K562 (cell line): ENCODE measurements around the gene RIMS3. TPM values are rescaled to one million over a fixed set of nuclear protein-coding genes. Genes with fewer than 3 reads are reported as not detected.

ENCODE experiments used
- ADNP ChIP-seq: fragments of 200-800 bp; sonication (Bioruptor generic); IDR thresholded peaks from 2 replicates; pipeline ENCODE4 v1.6.1; 2016; ENCODE audit warnings: missing genetic modification characterization, missing compliant biosample characterization
- TEAD4 ChIP-seq, 2 experiments: sonication (generic) in 1 of 2; formaldehyde crosslinking in 1 of 2; IDR thresholded peaks; 2 replicates each; pipeline versions ENCODE4 v1.6.1 to v1.8.0; 2012 to 2022; ENCODE audit warnings: borderline replicate concordance in 1 of 2, inconsistent platforms in 1 of 2, low read length in 1 of 2, mild to moderate bottlenecking in 1 of 2, missing genetic modification reagents in 1 of 2
- ZNF408 ChIP-seq: fragments of 250-450 bp; sonication (Bioruptor Pico); IDR thresholded peaks from 2 replicates; pipeline ENCODE4 v1.4.0; 2020; ENCODE audit warnings: low read depth, mild to moderate bottlenecking, moderate library complexity
- ZNF644 ChIP-seq: fragments of 200-800 bp; sonication (Bioruptor generic); IDR thresholded peaks from 2 replicates; pipeline ENCODE4 v1.6.1; 2016; ENCODE audit warnings: low read depth, missing genetic modification characterization, missing compliant biosample characterization
- polyA plus RNA-seq, 8 experiments: library from polyadenylated mRNA; depleted of rRNA in 4 of 8; stranded (reverse) in 5 of 8; unstranded in 3 of 8; fragments of >200 nt; fragmentation: Nextera tagmentation in 2 of 8; fragmentation: Illumina TruSeq in 1 of 8; extraction: Ambion mirVana in 2 of 8; extraction: Trizol in 1 of 8; gene quantifications; 2 replicates each; pipeline versions ENCODE4 v1.2.1 to v1.2.3, GENCODE V29; 2011 to 2014; ENCODE audit warnings: inconsistent platforms in 1 of 8, missing spikeins in 1 of 8
- total RNA-seq, 7 experiments: library from RNA; depleted of rRNA in 6 of 7; stranded (reverse); fragments of >200 nt in 6 of 7; fragmentation: Illumina TruSeq in 2 of 7; extraction: Trizol in 2 of 7; gene quantifications; 2 replicates each; pipeline versions ENCODE4 v1.2.1 to v1.2.3, GENCODE V29; 2011 to 2021; ENCODE audit warnings: low replicate concordance in 1 of 7
- TF ChIP-seq, protein P1 (sequence below): fragments of 450-650 bp; IDR thresholded peaks from 2 replicates; pipeline ENCODE4 v1.6.1; 2016
- TF ChIP-seq, protein P2 (sequence below): fragments of 250-450 bp; sonication (Bioruptor Pico); IDR thresholded peaks from 2 replicates; pipeline ENCODE4 v1.4.0; 2020; ENCODE audit warnings: mild to moderate bottlenecking, moderate library complexity
- TF ChIP-seq, protein P3 (sequence below): fragments of 250-450 bp; sonication (Bioruptor Pico); IDR thresholded peaks from 2 replicates; pipeline ENCODE4 v1.4.0; 2020; ENCODE audit warnings: borderline replicate concordance
- TF ChIP-seq, protein P4 (sequence below), 2 experiments: fragments of 150-350 bp in 1 of 2; IDR thresholded peaks; 2 replicates each; pipeline ENCODE4 v1.6.1; 2012 to 2016; ENCODE audit warnings: low read depth in 2 of 2, low read length in 2 of 2, mild to moderate bottlenecking in 1 of 2, moderate library complexity in 1 of 2
- TF ChIP-seq, protein P5 (sequence below): sonication (generic); IDR thresholded peaks from 2 replicates; pipeline ENCODE4 v1.6.1; 2016
- TF ChIP-seq, protein P6 (sequence below): fragments of 450-650 bp; IDR thresholded peaks from 2 replicates; pipeline ENCODE4 v1.6.1; 2018; ENCODE audit not compliant: partially characterized antibody

RIMS3 gene
- total and polyA plus RNA-seq, 9 of the 15 experiments (the other 6 are each of a cell fraction or from before 2014, with no cell fraction given) = 0.06 to 1.2 (median 0.59) TPM

DNA sequence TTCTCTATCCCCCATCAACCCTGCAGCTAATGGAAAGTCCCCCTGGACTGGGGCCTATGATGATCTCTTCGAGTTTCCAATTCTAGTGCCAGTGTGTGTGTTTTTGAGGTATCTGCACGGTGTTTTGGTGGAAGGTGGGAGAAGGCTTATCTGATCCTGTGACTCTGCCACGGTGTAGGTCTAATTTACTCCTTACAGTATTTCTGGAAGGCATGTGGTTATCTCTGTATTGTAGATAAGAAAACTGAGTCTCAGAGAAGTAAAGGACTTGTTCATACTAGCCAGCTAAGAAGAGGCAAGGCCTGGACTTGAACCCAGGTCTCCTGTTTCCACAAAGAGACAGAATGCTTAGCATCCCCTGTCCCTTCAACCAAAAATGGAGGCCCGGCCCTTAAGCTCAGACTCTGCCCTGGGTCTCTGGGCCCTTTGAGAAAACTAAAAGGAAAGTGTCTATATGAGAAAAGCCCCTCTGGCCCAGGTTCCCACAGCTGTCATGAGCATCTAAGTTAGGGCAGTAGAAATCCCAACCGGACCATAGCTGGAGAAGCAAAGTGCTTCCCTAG is 20.3 kb downstream of the RIMS3 start (continued):
- TF ChIP-seq, protein P1, sequence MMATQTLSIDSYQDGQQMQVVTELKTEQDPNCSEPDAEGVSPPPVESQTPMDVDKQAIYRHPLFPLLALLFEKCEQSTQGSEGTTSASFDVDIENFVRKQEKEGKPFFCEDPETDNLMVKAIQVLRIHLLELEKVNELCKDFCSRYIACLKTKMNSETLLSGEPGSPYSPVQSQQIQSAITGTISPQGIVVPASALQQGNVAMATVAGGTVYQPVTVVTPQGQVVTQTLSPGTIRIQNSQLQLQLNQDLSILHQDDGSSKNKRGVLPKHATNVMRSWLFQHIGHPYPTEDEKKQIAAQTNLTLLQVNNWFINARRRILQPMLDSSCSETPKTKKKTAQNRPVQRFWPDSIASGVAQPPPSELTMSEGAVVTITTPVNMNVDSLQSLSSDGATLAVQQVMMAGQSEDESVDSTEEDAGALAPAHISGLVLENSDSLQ = no peak
- peak; percentile 91 for TF ChIP-seq ADNP (tag)
- TF ChIP-seq, protein P2, sequence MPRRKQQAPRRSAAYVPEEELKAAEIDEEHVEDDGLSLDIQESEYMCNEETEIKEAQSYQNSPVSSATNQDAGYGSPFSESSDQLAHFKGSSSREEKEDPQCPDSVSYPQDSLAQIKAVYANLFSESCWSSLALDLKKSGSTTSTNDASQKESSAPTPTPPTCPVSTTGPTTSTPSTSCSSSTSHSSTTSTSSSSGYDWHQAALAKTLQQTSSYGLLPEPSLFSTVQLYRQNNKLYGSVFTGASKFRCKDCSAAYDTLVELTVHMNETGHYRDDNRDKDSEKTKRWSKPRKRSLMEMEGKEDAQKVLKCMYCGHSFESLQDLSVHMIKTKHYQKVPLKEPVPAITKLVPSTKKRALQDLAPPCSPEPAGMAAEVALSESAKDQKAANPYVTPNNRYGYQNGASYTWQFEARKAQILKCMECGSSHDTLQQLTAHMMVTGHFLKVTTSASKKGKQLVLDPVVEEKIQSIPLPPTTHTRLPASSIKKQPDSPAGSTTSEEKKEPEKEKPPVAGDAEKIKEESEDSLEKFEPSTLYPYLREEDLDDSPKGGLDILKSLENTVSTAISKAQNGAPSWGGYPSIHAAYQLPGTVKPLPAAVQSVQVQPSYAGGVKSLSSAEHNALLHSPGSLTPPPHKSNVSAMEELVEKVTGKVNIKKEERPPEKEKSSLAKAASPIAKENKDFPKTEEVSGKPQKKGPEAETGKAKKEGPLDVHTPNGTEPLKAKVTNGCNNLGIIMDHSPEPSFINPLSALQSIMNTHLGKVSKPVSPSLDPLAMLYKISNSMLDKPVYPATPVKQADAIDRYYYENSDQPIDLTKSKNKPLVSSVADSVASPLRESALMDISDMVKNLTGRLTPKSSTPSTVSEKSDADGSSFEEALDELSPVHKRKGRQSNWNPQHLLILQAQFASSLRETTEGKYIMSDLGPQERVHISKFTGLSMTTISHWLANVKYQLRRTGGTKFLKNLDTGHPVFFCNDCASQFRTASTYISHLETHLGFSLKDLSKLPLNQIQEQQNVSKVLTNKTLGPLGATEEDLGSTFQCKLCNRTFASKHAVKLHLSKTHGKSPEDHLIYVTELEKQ (CRISPR knock-in tag) = no peak
- peak; percentile 59; the same call in 1 of the 2 replicates for TF ChIP-seq TEAD4 (IDR thresholded peaks at IDR 0.05; ENCODE audit: low read length)
- TF ChIP-seq TEAD4 (CRISPR knock-in tag; IDR thresholded peaks at IDR 0.05; ENCODE audit: borderline replicate concordance) = no peak
- TF ChIP-seq, protein P3, sequence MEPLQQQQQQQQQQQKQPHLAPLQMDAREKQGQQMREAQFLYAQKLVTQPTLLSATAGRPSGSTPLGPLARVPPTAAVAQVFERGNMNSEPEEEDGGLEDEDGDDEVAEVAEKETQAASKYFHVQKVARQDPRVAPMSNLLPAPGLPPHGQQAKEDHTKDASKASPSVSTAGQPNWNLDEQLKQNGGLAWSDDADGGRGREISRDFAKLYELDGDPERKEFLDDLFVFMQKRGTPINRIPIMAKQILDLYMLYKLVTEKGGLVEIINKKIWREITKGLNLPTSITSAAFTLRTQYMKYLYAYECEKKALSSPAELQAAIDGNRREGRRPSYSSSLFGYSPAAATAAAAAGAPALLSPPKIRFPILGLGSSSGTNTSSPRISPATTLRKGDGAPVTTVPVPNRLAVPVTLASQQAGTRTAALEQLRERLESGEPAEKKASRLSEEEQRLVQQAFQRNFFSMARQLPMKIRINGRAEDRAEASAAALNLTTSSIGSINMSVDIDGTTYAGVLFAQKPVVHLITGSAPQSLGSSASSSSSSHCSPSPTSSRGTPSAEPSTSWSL (CRISPR knock-in tag) = no peak
- no peak for TF ChIP-seq ZNF408 (CRISPR knock-in tag)
- TF ChIP-seq, protein P4, sequence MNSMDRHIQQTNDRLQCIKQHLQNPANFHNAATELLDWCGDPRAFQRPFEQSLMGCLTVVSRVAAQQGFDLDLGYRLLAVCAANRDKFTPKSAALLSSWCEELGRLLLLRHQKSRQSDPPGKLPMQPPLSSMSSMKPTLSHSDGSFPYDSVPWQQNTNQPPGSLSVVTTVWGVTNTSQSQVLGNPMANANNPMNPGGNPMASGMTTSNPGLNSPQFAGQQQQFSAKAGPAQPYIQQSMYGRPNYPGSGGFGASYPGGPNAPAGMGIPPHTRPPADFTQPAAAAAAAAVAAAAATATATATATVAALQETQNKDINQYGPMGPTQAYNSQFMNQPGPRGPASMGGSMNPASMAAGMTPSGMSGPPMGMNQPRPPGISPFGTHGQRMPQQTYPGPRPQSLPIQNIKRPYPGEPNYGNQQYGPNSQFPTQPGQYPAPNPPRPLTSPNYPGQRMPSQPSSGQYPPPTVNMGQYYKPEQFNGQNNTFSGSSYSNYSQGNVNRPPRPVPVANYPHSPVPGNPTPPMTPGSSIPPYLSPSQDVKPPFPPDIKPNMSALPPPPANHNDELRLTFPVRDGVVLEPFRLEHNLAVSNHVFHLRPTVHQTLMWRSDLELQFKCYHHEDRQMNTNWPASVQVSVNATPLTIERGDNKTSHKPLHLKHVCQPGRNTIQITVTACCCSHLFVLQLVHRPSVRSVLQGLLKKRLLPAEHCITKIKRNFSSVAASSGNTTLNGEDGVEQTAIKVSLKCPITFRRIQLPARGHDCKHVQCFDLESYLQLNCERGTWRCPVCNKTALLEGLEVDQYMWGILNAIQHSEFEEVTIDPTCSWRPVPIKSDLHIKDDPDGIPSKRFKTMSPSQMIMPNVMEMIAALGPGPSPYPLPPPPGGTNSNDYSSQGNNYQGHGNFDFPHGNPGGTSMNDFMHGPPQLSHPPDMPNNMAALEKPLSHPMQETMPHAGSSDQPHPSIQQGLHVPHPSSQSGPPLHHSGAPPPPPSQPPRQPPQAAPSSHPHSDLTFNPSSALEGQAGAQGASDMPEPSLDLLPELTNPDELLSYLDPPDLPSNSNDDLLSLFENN (IDR thresholded peaks at IDR 0.05; ENCODE audit: low read depth in 2 of 2, low read length in 2 of 2) = no peak
- TF ChIP-seq ZNF644 (tag) = no peak
- TF ChIP-seq, protein P5, sequence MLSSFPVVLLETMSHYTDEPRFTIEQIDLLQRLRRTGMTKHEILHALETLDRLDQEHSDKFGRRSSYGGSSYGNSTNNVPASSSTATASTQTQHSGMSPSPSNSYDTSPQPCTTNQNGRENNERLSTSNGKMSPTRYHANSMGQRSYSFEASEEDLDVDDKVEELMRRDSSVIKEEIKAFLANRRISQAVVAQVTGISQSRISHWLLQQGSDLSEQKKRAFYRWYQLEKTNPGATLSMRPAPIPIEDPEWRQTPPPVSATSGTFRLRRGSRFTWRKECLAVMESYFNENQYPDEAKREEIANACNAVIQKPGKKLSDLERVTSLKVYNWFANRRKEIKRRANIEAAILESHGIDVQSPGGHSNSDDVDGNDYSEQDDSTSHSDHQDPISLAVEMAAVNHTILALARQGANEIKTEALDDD = peak; percentile 49; the same call in 1 of the 2 replicates
- TF ChIP-seq, protein P6, sequence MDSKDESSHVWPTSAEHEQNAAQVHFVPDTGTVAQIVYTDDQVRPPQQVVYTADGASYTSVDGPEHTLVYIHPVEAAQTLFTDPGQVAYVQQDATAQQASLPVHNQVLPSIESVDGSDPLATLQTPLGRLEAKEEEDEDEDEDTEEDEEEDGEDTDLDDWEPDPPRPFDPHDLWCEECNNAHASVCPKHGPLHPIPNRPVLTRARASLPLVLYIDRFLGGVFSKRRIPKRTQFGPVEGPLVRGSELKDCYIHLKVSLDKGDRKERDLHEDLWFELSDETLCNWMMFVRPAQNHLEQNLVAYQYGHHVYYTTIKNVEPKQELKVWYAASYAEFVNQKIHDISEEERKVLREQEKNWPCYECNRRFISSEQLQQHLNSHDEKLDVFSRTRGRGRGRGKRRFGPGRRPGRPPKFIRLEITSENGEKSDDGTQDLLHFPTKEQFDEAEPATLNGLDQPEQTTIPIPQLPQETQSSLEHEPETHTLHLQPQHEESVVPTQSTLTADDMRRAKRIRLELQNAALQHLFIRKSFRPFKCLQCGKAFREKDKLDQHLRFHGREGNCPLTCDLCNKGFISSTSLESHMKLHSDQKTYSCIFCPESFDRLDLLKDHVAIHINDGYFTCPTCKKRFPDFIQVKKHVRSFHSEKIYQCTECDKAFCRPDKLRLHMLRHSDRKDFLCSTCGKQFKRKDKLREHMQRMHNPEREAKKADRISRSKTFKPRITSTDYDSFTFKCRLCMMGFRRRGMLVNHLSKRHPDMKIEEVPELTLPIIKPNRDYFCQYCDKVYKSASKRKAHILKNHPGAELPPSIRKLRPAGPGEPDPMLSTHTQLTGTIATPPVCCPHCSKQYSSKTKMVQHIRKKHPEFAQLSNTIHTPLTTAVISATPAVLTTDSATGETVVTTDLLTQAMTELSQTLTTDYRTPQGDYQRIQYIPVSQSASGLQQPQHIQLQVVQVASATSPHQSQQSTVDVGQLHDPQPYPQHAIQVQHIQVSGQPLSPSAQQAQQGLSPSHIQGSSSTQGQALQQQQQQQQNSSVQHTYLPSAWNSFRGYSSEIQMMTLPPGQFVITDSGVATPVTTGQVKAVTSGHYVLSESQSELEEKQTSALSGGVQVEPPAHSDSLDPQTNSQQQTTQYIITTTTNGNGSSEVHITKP = peak; percentile 1
